H1 (cell line): Measurements from ENCODE around the gene PDE4D. TPM values are rescaled to one million over a fixed set of nuclear protein-coding genes. Genes with fewer than 3 reads are reported as not detected.

Source experiments
- CTCF ChIA-PET: fragments of 300-600 bp; sonication (Branson Sonifier 250); formaldehyde crosslinking; loops from one replicate; lab custom pipeline; 2021; ENCODE audit not compliant: partially characterized antibody; lab: Charles Lee
- POLR2A ChIA-PET: fragments of 300-600 bp; sonication (Branson Sonifier 250); formaldehyde crosslinking; loops from one replicate; lab custom pipeline; 2021; ENCODE audit warnings: inconsistent platforms; ENCODE audit not compliant: partially characterized antibody; lab: Charles Lee
- DNase-seq, 2 experiments: peaks; one replicate each; pipeline versions ENCODE4 v3.0.0 to v3.0.0-alpha.2; 2010 to 2022; ENCODE audit warnings: low spot score in 2 of 2, low read depth in 1 of 2, mixed read lengths in 1 of 2
- FAIRE-seq: peaks from 2 replicates; lab custom pipeline; 2011; peaks lifted over from hg19 to GRCh38; lab: Jason Lieb, UNC
- H2AFZ ChIP-seq: 2 replicates; pipeline ENCODE4 v1.8.1; 2012; ENCODE audit warnings: low read length, inconsistent platforms
- H2AK5ac ChIP-seq: 2 replicates; pipeline ENCODE4 v1.6.1; 2013; ENCODE audit warnings: low read depth, low read length
- H2BK120ac ChIP-seq: replicated peaks from 2 replicates; pipeline ENCODE3; 2013; ENCODE audit warnings: low read depth, low read length, inconsistent platforms
- H2BK12ac ChIP-seq: 2 replicates; pipeline ENCODE4 v1.6.1; 2013; ENCODE audit warnings: low read depth, low read length
- H2BK15ac ChIP-seq: 2 replicates; pipeline ENCODE4 v1.6.1; 2013; ENCODE audit warnings: low read length
- H2BK20ac ChIP-seq: 2 replicates; pipeline ENCODE4 v1.6.1; 2013; ENCODE audit warnings: low read length
- H2BK5ac ChIP-seq: 2 replicates; pipeline ENCODE4 v1.6.1; 2013; ENCODE audit warnings: low read depth, low read length
- H3K14ac ChIP-seq: 2 replicates; pipeline ENCODE4 v1.6.1; 2013; ENCODE audit warnings: inconsistent platforms; ENCODE audit not compliant: insufficient read length
- H3K18ac ChIP-seq: 2 replicates; pipeline ENCODE4 v1.6.1; 2013; ENCODE audit warnings: low read length; ENCODE audit errors: extremely low read depth
- H3K23ac ChIP-seq: 2 replicates; pipeline ENCODE4 v1.6.1; 2013; ENCODE audit warnings: inconsistent platforms; ENCODE audit not compliant: insufficient read length
- H3K23me2 ChIP-seq: 2 replicates; pipeline ENCODE4 v1.6.1; 2013; ENCODE audit warnings: low read depth, low read length
- H3K27ac ChIP-seq: 2 replicates; pipeline ENCODE4 v1.6.1; 2011; ENCODE audit warnings: low read depth, low read length, inconsistent platforms
- H3K27me3 ChIP-seq, 4 experiments: replicated peaks in 1 of 4; 1 replicate in 1 of 4; 2 replicates in 3 of 4; pipeline versions ENCODE4 v1.6.1 to v1.8.1; 2011 to 2013; ENCODE audit warnings: low read length in 3 of 4, mild to moderate bottlenecking in 3 of 4, inconsistent platforms in 2 of 4, mixed read lengths in 2 of 4, moderate library complexity in 1 of 4; ENCODE audit not compliant: control insufficient read depth in 3 of 4, insufficient read depth in 3 of 4; ENCODE audit errors: extremely low read depth in 1 of 4
- H3K36me3 ChIP-seq, 4 experiments: 2 replicates each; pipeline versions ENCODE4 v1.6.1 to v1.8.1; 2011 to 2013; ENCODE audit warnings: mild to moderate bottlenecking in 4 of 4, low read length in 3 of 4, moderate library complexity in 2 of 4, control low read depth in 1 of 4, inconsistent platforms in 1 of 4; ENCODE audit not compliant: insufficient read depth in 4 of 4, control insufficient read depth in 2 of 4
- H3K4ac ChIP-seq: replicated peaks from 2 replicates; pipeline ENCODE3; 2013; ENCODE audit warnings: low read length, low read depth, mixed read lengths, inconsistent platforms; ENCODE audit not compliant: insufficient read length
- H3K4me1 ChIP-seq, 4 experiments: replicated peaks in 1 of 4; 1 replicate in 1 of 4; 2 replicates in 3 of 4; pipeline versions ENCODE4 v1.6.1 to v1.8.1; 2011 to 2013; ENCODE audit warnings: low read length in 3 of 4, inconsistent platforms in 2 of 4, mixed read lengths in 1 of 4; ENCODE audit not compliant: insufficient read depth in 4 of 4, control insufficient read depth in 3 of 4
- H3K4me2 ChIP-seq, 2 experiments: 2 replicates each; pipeline versions ENCODE4 v1.6.1 to v1.8.1; 2011 to 2013; ENCODE audit warnings: low read depth in 2 of 2, low read length in 2 of 2, control low read depth in 1 of 2, inconsistent platforms in 1 of 2, mild to moderate bottlenecking in 1 of 2; ENCODE audit not compliant: insufficient read depth in 1 of 2
- H3K4me3 ChIP-seq, 4 experiments: fragments of 200-600, 300-600 bp in 1 of 4; sonication (generic), shearing (Covaris generic), sonication (Bioruptor Twin) in 1 of 4; 2 replicates each; pipeline versions ENCODE4 v1.5.1 to v1.8.1; 2011 to 2016; ENCODE audit warnings: low read length in 4 of 4, low read depth in 3 of 4, control low read depth in 2 of 4, inconsistent platforms in 2 of 4, mild to moderate bottlenecking in 2 of 4, mixed read lengths in 1 of 4, moderate library complexity in 1 of 4; ENCODE audit not compliant: insufficient read depth in 2 of 4; ENCODE audit errors: extremely low read depth in 1 of 4
- H3K56ac ChIP-seq: replicated peaks from 2 replicates; pipeline ENCODE3; 2013; ENCODE audit warnings: low read depth, mild to moderate bottlenecking, mixed read lengths, low read length, inconsistent platforms; ENCODE audit not compliant: insufficient read length
- H3K79me1 ChIP-seq: 2 replicates; pipeline ENCODE4 v1.6.1; 2013; ENCODE audit warnings: low read depth, low read length, control low read depth
- H3K79me2 ChIP-seq, 2 experiments: 2 replicates each; pipeline versions ENCODE4 v1.6.1 to v1.8.1; 2012 to 2013; ENCODE audit warnings: low read length in 2 of 2, mild to moderate bottlenecking in 2 of 2, inconsistent platforms in 1 of 2; ENCODE audit not compliant: insufficient read depth in 2 of 2, control insufficient read depth in 1 of 2
- H3K9ac ChIP-seq, 4 experiments: replicated peaks in 1 of 4; 1 replicate in 1 of 4; 2 replicates in 3 of 4; pipeline versions ENCODE4 v1.6.1 to v1.8.1; 2011 to 2013; ENCODE audit warnings: low read depth in 3 of 4, low read length in 3 of 4, control low read depth in 2 of 4, mild to moderate bottlenecking in 2 of 4, moderate library complexity in 2 of 4, inconsistent platforms in 1 of 4; ENCODE audit errors: extremely low read depth in 1 of 4
- H3K9me3 ChIP-seq, 2 experiments: 2 replicates each; pipeline versions ENCODE4 v1.6.1 to v1.8.1; 2012 to 2013; ENCODE audit warnings: mild to moderate bottlenecking in 2 of 2, moderate library complexity in 2 of 2, control low read depth in 1 of 2, inconsistent platforms in 1 of 2, low read depth in 1 of 2, low read length in 1 of 2, mixed read lengths in 1 of 2; ENCODE audit not compliant: insufficient read depth in 2 of 2
- H4K20me1 ChIP-seq, 2 experiments: replicated peaks in 1 of 2; 2 replicates each; pipeline versions ENCODE3 to v1.8.1; 2011 to 2013; ENCODE audit warnings: inconsistent platforms in 2 of 2, low read length in 2 of 2, mild to moderate bottlenecking in 1 of 2; ENCODE audit not compliant: insufficient read depth in 2 of 2, control insufficient read depth in 1 of 2
- H4K5ac ChIP-seq: 2 replicates; pipeline ENCODE4 v1.6.1; 2013; ENCODE audit warnings: low read length, low read depth, mixed read lengths, inconsistent platforms; ENCODE audit not compliant: insufficient read length
- H4K8ac ChIP-seq: 2 replicates; pipeline ENCODE4 v1.8.0; 2013; ENCODE audit warnings: mild to moderate bottlenecking, moderate library complexity, low read length, inconsistent platforms; ENCODE audit not compliant: insufficient read depth; ENCODE audit errors: extremely low read depth
- H4K91ac ChIP-seq: replicated peaks from 2 replicates; pipeline ENCODE3; 2013; ENCODE audit warnings: low read length, mixed read lengths, inconsistent platforms; ENCODE audit not compliant: insufficient read length
- ATF3 ChIP-seq: IDR thresholded peaks from 2 replicates; pipeline ENCODE4 v1.6.1; 2011; ENCODE audit warnings: low read depth, mild to moderate bottlenecking, low read length; ENCODE audit not compliant: insufficient read depth
- CHD1 ChIP-seq: IDR thresholded peaks from 2 replicates; pipeline ENCODE4 v1.6.1; 2012; ENCODE audit warnings: low read depth, low read length, improper control_type of control experiment
- CHD2 ChIP-seq: IDR thresholded peaks from 2 replicates; pipeline ENCODE4 v1.6.1; 2012; ENCODE audit warnings: low read length, improper control_type of control experiment
- JUN ChIP-seq: IDR thresholded peaks from 2 replicates; pipeline ENCODE4 v1.6.1; 2011; ENCODE audit warnings: low read depth, mild to moderate bottlenecking, improper control_type of control experiment, low read length
- JUND ChIP-seq: IDR thresholded peaks from 2 replicates; pipeline ENCODE4 v1.6.1; 2011; ENCODE audit warnings: mild to moderate bottlenecking, improper control_type of control experiment, low read length
- MAFK ChIP-seq: IDR thresholded peaks from 2 replicates; pipeline ENCODE4 v1.6.1; 2012; ENCODE audit warnings: low read depth, mild to moderate bottlenecking, improper control_type of control experiment, low read length
- PHF8 ChIP-seq: fragments of 200-600 bp; sonication (generic); conservative IDR thresholded peaks from 2 replicates; pipeline ENCODE4 v1.7.1; 2012; ENCODE audit warnings: low read depth, mild to moderate bottlenecking, inconsistent platforms, low read length, moderate library complexity
- POLR2AphosphoS5 ChIP-seq: IDR thresholded peaks from 2 replicates; pipeline ENCODE4 v1.6.1; 2011; ENCODE audit warnings: low read depth, low read length
- RAD21 ChIP-seq, 2 experiments: IDR thresholded peaks in 1 of 2; conservative IDR thresholded peaks in 1 of 2; 2 replicates each; pipeline ENCODE4 v1.6.1; 2011; ENCODE audit warnings: low read depth in 2 of 2, low read length in 2 of 2, improper control_type of control experiment in 1 of 2, inconsistent platforms in 1 of 2, mild to moderate bottlenecking in 1 of 2, moderate library complexity in 1 of 2
- SP4 ChIP-seq: IDR thresholded peaks from 2 replicates; pipeline ENCODE4 v1.6.1; 2012; ENCODE audit warnings: low read length, inconsistent platforms
- TAF1 ChIP-seq: IDR thresholded peaks from 2 replicates; pipeline ENCODE4 v1.6.1; 2011; ENCODE audit warnings: mild to moderate bottlenecking, low read depth, low read length
- WGBS, 2 experiments: shearing (Covaris generic) in 1 of 2; methylation state at CpG; one replicate each; pipeline versions ENCODE4 v1.1.6 to v1.1.7; 2013 to 2015; ENCODE audit warnings: low lambda C conversion rate in 2 of 2, mixed read lengths in 2 of 2, inconsistent platforms in 1 of 2, low coverage in 1 of 2, missing lambda C conversion rate in 1 of 2; ENCODE audit not compliant: insufficient replicate concordance in 2 of 2, insufficient coverage in 1 of 2, insufficient read length in 1 of 2; ENCODE audit errors: extremely low coverage in 1 of 2, missing lambda C conversion rate in 1 of 2; 5-methylcytosine and 5-hydroxymethylcytosine counted together
- polyA plus RNA-seq, 7 experiments: library from polyadenylated mRNA; depleted of rRNA in 3 of 7; stranded (reverse) in 5 of 7; unstranded in 2 of 7; fragments of >200 nt in 5 of 7; fragments of 200-250 nt in 2 of 7; gene quantifications; 1 replicate in 5 of 7; 2 replicates in 1 of 7; 4 replicates in 1 of 7; pipeline versions ENCODE4 v1.2.1 to v1.2.3, GENCODE V29; 2011 to 2013; ENCODE audit warnings: missing spikeins in 2 of 7, mixed read lengths in 2 of 7
- total RNA-seq: library from RNA; stranded (reverse); fragmentation: NEBNext Ultra II Directional; extraction: Animal tissue kit (Norgen Biotek cat#: 25700); gene quantifications from 2 replicates; pipeline ENCODE4 v1.2.1, GENCODE V29; 2021

PDE4D gene
- total and polyA plus RNA-seq, 2 of the 8 experiments (the other 6 are each of a cell fraction or from before 2014, with no cell fraction given), result 2.3 to 3.7 TPM

GRCh38 chr5:58923355-58923754 lies 970.2 kb downstream of the PDE4D start:
- H3K36me3 ChIP-seq, result no peaks in the 10 kb centered on the region
- POLR2A ChIA-PET, result no interaction called here
- H2BK15ac ChIP-seq, result no peak overlapping the region
- 89% methylated on average over 2 of the region's 2 CpGs; no CpG with 5 or more reads in 1 of the 2 experiments for whole genome bisulfite sequencing, 2 experiments
- H3K79me2 ChIP-seq, result no peaks in the 10 kb centered on the region
- CTCF ChIA-PET, result interaction anchor here (0.7 kb wide), 1 partner anchor 32 kb away, joined by 3 read pairs; no protein-coding TSS in a partner anchor
- no peak overlapping the region for H3K18ac ChIP-seq
- H2BK12ac ChIP-seq, result no peak overlapping the region
- H3K14ac ChIP-seq, result no peak overlapping the region
- H3K79me1 ChIP-seq, result no peaks in the 10 kb centered on the region
- H4K5ac ChIP-seq, result no peak overlapping the region
- no peaks in the 10 kb centered on the region for H3K9me3 ChIP-seq
- H3K23ac ChIP-seq, result no peak overlapping the region
- H2AK5ac ChIP-seq, result no peak overlapping the region
- DNase-seq (no peak), FAIRE-seq (no peak)
- no peak overlapping the region for H4K8ac ChIP-seq
- no peak overlapping the region for H3K9ac ChIP-seq
- no peaks in the 10 kb centered on the region for H4K20me1 ChIP-seq
- H3K56ac ChIP-seq, result no peak overlapping the region
- no peak overlapping the region for H2BK20ac ChIP-seq
- H2AFZ ChIP-seq, result no peak overlapping the region
- no peak overlapping the region for H3K27ac ChIP-seq
- no peaks in the 10 kb centered on the region for H3K23me2 ChIP-seq
- TF ChIP-seq JUND, result no peak
- TF ChIP-seq CHD2, result no peak
- TF ChIP-seq SP4, result no peak
- no peak for TF ChIP-seq JUN
- TF ChIP-seq POLR2AphosphoS5, result no peak
- no peak for TF ChIP-seq MAFK
- no peak for TF ChIP-seq ATF3
- TF ChIP-seq RAD21 (IDR thresholded peaks at IDR 0.05 in 1 of 2, conservative IDR thresholded peaks at IDR 0.05 in 1 of 2; ENCODE audit: low read depth in 2 of 2, low read length in 2 of 2), result no peak
- TF ChIP-seq PHF8, result no peak
- no peak for TF ChIP-seq CHD1
- no peak for TF ChIP-seq TAF1
- H4K91ac ChIP-seq, result no peak overlapping the region
- no peak overlapping the region for H2BK5ac ChIP-seq
- peaks cover 0 to 13% (median 4%) of the 10 kb centered on the region in 4 experiments; a peak in 3 of 7 replicates for H3K27me3 ChIP-seq
- peaks cover 4 to 24% (median 13%) of the 10 kb centered on the region in 4 experiments for H3K4me1 ChIP-seq
- H3K4ac ChIP-seq, result no peak overlapping the region
- no peak overlapping the region for H2BK120ac ChIP-seq
- H3K4me3 ChIP-seq, result no peak overlapping the region
- H3K4me2 ChIP-seq, result no peak overlapping the region
